Dedifferentiated amniotic fluid mesenchymal stem cell (primary cell): ENCODE measurements around the gene AKAP13.
A peak's percentile ranks its signal among the peaks of the same experiment; 100 is the strongest.
"Not testable (repeated sequence)": the region's sequence is repeated elsewhere in the genome, so short reads cannot be mapped to it uniquely, and the experiment has no call there.

Source experiments
- DNase-seq: peaks from one replicate; pipeline ENCODE4 v3.0.0-alpha.2; 2016; ENCODE audit errors: extremely low spot score

AKAP13 gene

DNA sequence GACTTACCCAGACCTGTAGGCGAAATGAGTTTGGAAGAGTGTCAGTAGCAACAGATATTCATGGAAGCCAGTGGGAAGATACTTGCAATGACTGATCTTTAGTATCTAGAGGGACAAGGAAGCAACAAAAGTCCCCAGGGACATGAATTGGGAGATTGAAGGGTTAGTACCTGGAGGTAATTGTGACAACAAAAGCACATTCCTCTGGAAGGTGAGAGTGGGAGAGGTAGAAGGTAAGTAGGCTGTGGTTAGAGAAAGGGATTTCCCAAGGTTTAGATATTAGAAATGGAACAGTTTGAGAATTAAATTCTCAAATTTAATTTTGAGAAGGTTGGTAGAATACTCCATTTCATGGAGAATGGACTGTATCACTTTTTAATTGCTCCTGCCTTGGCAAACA lies 191.4 kb downstream of the AKAP13 start:
- no peak for DNase-seq

DNA sequence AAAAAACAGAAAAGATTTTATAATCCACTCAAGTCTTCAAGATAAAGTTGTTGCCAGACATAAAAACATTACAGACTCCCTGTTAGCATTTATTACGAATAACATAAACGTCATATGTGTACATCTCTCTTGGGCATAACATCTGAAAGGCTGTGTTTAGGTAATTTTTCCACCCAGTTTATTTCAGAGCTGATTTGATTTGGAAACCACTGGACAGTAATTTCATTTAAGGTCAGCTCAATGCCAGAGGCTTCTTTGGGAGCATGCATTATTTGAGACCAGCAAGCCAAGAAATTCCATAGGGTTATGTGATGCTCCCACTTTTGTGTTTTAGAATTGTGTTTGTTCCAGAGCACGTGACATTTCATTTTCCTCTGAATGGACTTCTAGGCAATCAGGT lies 196.0 kb downstream of the AKAP13 start:
- no peak for DNase-seq

DNA sequence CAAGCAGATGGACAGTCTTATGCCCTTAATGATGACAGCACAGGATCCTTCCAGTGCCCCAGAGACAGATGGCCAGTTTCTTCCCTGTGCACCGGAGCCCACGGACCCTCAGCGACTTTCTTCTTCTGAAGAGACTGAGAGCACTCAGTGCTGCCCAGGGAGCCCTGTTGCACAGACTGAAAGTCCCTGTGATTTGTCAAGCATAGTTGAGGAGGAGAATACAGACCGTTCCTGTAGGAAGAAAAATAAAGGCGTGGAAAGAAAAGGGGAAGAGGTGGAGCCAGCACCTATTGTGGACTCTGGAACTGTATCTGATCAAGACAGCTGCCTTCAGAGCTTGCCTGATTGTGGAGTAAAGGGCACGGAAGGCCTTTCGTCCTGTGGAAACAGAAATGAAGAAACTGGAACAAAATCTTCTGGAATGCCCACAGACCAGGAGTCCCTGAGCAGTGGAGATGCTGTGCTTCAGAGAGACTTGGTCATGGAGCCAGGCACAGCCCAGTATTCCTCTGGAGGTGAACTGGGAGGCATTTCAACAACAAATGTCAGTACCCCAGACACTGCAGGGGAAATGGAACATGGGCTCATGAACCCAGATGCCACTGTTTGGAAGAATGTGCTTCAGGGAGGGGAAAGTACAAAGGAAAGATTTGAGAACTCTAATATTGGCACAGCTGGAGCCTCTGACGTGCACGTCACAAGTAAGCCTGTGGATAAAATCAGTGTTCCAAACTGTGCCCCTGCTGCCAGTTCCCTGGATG lies 198.7 kb downstream of the AKAP13 start:
- no peak for DNase-seq

DNA sequence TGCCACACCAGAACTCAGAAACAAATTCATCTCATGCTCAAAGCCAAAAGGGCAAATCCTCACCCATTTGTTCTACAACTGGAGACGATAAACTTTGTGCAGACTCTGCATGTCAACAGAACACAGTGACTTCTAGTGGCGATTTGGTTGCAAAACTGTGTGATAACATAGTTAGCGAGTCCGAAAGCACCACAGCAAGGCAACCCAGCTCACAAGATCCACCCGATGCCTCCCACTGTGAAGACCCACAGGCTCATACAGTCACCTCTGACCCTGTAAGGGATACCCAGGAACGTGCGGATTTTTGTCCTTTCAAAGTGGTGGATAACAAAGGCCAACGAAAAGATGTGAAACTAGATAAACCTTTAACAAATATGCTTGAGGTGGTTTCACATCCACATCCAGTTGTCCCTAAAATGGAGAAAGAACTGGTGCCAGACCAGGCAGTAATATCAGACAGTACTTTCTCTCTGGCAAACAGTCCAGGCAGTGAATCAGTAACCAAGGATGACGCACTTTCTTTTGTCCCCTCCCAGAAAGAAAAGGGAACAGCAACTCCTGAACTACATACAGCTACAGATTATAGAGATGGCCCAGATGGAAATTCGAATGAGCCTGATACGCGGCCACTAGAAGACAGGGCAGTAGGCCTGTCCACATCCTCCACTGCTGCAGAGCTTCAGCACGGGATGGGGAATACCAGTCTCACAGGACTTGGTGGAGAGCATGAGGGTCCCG lies 199.7 kb downstream of the AKAP13 start:
- no peak for DNase-seq

DNA sequence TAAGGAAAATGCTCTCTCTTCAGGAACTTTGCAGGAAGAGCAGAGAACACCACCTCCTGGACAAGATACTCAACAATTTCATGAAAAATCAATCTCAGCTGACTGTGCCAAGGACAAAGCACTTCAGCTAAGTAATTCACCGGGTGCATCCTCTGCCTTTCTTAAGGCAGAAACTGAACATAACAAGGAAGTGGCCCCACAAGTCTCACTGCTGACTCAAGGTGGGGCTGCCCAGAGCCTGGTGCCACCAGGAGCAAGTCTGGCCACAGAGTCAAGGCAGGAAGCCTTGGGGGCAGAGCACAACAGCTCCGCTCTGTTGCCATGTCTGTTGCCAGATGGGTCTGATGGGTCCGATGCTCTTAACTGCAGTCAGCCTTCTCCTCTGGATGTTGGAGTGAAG lies 200.5 kb downstream of the AKAP13 start:
- DNase-seq, result no peak

DNA sequence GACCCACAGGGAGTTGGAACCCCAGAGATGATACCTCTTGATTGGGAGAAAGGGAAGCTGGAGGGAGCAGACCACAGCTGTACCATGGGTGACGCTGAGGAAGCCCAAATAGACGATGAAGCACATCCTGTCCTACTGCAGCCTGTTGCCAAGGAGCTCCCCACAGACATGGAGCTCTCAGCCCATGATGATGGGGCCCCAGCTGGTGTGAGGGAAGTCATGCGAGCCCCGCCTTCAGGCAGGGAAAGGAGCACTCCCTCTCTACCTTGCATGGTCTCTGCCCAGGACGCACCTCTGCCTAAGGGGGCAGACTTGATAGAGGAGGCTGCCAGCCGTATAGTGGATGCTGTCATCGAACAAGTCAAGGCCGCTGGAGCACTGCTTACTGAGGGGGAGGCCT lies 201.1 kb downstream of the AKAP13 start:
- no peak for DNase-seq

DNA sequence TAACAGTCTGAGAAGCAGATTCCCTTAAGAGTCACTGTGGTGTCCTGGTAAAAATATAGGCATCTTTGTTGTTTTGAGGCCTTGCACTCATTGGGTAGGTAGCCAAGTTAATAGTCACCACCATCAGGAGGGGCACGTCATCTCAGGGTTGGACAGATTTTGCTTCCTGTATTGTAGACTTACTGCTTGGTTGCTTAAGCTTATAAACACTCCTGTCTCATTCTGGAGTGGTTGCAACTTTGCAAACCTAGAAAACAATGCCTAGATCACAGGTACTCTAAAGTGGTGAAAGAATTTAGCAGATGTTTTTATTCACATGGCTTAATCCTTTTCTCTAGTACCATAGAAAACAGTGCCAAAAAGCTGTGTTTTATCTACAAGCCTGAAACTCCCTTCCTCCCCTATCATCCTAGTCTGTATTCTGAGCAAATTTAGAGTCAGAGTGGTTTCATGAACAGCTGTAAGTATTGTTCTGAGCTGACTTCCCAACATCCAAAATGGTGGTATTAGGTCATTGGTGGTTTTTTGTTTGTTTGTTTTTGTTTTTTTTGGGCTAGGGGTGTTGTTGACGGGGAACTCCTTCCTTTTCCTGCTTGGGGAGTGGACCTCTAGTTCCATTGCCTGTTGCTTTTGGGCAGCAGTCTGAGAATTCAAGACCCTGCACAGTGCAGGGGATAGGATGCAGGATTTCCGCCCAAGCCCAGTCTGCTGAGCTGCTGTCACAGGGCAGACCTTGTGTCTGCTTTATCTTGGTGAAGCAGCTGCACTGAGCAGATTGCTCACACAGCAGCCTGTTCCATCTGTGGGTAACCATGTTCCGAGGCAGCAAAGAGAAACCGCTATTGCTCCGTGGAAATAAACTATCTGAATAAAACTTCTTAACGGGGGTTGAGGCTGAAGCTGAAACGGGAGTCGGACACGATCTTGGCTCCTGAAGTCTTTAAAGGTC lies 202.0 kb downstream of the AKAP13 start:
- DNase-seq, result no peak

DNA sequence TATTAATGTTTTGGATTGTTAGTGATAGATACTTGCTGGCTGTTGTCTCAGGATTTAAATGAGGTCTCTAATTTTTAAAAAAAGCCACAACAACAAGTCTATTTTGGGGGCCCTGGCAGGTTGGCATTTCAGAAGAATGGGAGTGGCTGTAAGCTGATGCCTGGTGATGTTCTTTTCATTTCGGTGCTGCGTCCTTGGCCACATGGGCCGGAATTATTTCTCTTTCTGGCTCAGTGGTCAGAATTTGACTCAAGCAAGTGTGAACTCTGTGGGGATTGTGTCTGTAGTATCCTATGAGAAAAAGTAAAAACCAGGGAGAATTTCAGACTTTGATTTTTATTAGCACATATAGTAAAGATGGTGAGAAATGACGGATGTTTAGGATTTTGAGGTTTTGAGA lies 203.0 kb downstream of the AKAP13 start:
- no peak for DNase-seq

DNA sequence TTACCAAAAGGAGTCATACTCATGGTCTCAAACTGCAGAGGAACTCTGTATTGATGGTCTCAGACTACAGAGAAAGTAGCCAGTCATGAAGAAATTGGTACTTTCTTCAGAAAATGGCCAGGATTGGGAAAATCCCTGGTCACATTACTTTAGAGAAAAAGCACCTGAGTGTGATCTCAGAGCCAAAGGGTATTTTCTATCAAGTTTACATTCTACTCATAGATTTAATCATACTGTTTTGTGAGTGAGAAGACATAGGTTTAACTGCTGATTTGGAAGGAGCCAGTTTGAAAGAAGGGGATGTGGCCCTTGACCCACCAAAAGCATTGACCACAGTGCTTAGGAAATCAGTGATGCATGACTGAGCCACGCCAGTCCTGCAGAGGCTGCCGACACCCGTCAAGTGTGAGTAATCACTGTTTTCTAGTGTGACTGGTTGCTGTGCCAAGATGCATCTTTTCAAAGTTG lies 203.6 kb downstream of the AKAP13 start:
- DNase-seq, result no peak

DNA sequence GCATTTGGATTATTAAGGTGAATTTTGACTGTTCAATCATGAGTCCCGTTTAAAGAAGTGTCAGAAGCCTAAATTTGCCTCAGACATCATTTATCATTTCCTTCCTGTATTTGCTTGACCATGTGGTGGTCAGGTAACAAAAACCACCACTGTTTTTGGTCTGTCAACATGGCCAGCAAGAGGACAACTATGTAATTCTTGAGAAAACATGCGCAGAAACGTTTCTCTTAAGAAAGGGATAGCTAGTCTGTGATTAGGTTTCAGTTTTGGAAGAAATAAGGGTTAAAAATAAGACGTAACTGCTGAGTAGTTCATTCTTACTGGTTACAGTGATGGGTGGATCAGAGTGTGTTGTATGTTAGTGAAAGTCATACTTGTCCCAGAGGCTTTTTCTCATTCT lies 204.5 kb downstream of the AKAP13 start:
- DNase-seq, result no peak

DNA sequence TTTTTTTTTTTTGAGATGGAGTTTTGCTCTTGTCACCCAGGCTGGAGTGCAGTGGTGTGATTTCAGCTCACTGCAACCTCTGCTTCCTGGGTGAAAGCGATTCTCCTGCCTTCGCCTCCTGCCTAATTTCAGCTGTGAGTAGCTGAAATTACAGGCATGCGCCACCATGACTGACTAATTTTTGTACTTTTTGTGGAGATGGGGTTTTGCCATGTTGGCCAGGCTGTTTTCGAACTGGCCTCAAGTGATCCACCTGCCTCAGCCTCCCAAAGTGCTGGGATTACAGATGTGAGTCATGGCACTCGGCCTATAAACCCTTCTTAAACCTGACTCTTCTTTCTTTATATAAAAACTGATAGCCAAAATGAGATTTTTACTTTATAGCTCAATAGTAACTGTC lies 205.8 kb downstream of the AKAP13 start:
- not testable (repeated sequence) for DNase-seq

DNA sequence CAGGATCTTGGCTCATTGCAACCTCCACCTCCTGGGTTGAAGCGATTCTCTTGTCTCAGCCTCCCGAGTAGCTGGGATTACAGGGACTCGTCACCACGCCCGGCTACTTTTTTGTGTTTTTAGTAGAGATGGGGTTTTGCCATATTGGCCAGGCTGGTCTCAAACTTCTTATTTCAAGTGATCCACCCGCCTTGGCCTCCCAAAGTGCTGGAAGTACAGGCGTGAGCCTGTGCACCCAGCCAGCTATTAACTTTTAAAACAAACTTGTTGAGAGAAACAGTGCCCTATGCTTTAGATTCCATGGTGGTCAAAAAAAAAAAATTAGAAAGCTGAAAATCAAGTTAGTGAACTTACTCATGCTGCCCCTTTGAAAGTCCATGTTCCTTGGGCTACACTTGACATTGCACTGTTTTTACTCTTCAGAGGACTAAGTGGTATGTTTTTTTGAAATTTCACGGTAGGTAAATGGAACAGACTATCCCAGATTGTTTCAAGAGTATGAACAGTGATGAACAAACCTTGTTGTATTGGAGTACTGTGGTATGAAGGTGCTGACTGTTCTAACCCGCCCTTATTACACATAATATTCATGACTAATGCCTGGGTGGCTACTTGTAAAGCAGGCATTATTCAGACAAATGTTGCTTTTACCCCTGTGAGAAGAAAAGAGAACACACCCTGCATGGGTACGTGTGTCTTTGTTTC lies 207.5 kb downstream of the AKAP13 start:
- DNase-seq, result no peak

DNA sequence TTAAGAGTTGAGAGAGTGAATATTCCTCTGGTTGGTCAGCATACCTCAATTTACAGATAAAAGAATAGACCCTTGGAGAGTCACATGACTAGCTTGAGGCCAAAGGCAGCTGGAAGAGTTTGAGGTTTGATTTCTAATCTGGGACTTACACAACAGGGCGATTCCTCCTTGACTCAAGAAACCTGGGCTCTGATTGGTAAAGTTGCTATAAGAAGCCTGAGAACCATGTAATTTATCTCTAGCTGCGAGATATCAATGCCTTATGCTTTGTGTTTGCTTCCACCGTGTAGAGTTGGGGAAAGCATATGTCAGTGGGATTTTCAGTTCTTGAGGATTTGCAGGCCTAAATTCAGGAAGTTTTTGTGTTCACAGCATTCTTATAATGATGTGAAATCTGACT lies 208.3 kb downstream of the AKAP13 start:
- DNase-seq, result no peak

DNA sequence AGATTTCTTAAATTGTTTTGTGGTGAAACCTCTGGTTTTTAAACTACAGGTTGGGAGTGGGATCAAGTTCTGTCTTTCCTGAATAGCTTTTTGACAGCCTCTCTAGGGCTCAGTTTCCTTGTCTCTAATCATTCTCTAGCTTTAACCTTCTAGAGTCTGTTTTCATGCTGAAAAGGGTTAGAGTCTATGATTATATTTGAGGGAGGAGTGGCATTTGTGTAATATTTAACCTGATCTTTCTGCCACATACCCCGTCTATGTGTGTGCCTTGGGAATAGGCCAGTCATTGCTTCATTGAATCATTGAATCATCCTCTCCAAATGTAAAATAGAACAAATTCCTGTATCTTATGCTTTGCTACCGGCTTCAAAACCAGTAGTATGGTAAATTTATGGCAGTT lies 209.4 kb downstream of the AKAP13 start:
- peak; percentile 31 for DNase-seq

DNA sequence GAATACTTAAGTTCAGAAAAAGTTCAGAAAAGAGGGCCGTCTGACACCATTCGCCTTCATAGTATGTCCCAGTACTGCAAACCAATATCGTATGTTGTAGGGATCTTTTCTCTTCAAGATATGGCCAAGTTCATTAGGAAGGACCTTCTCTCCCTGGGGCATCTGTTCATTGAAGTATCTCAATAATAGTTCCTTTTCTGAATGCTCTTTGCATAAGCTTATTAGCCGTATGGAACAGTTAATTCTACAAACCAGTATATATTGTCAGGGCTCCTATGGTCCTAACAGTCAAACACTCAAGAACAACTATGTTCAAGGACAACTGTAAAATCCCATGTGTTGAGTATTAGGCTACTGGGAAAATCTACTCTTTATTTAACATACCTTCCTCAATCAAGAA lies 211.2 kb downstream of the AKAP13 start:
- no peak for DNase-seq

DNA sequence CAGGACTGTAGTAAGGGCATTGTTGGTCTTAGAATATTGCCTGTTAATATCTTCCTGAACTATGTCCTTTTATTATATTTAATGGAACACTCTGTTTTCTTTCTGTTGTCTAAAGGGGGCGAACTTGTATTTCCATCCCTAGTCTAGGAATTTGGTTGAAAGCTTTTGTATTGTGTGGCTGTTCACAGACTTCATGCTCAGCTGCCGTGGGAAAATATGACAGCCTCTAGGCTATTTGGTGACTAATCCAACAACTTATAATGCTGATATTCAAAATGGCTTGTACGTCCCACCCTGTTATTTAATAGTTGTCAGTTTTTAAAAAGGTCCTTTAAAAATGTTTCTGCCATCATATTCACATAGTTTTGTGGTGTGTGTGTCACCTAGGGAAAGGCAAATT lies 211.7 kb downstream of the AKAP13 start:
- DNase-seq, result peak; percentile 91

DNA sequence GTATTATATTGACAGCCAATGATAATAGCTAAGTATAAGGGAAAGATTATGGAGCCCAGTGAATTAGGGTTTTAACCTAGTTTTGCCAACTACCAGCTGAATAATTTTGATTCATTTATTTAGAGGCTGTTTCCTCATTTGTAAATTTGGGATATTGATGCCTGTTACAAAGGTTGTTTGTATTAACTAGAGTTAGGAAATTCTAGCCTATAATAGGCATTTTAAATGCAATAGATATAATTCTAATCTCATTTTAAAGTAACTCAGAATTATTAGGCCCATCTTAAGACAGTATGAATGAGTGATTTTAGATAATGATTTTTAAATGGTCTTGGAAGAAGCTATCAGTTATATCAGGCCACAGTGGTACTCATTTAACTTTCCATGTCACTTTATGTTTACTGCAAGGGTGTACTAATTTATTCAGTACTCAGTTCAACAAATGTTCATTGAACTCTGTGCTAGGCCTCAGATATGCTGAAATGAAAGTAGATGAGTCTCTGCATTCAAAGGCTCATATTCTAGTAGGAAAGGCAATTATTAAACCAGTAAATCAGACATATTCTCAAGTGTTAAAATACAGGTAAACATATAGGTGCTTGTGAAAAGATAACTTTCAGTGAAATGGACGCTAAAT lies 213.5 kb downstream of the AKAP13 start:
- no peak for DNase-seq

DNA sequence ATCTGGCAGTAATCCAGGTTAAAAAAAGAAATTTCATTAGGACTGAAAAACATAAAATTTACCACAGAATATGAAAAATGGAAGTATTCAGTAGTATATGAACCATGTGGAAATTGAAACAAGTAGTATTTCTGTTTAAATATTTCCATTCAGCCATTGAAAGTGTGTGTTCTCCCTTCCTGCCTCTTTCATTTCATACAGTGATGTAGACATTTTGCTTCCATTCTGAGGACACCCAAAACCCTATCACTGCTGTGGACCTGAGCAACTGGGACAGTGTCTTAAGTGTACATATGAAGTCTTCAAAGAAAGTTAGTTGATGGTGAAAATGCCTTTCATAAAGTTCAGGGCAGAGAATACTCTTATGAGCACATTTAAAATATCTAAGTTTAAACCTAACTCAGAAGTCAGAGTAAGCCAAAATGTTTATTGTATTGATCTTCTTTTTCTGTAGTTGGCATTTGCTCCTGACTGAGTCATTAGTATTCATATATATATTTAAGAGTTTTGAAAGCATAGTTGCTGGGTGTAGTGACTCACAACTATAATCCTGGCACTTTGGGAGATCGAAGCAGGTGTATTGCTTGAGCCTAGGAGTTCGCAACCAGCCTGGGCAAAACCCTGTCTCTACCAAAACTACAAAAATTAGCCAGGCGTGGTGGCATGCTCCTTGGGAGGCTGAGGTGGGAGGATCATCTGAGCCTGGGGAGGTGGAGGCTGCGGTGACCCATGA lies 215.6 kb downstream of the AKAP13 start:
- no peak for DNase-seq

DNA sequence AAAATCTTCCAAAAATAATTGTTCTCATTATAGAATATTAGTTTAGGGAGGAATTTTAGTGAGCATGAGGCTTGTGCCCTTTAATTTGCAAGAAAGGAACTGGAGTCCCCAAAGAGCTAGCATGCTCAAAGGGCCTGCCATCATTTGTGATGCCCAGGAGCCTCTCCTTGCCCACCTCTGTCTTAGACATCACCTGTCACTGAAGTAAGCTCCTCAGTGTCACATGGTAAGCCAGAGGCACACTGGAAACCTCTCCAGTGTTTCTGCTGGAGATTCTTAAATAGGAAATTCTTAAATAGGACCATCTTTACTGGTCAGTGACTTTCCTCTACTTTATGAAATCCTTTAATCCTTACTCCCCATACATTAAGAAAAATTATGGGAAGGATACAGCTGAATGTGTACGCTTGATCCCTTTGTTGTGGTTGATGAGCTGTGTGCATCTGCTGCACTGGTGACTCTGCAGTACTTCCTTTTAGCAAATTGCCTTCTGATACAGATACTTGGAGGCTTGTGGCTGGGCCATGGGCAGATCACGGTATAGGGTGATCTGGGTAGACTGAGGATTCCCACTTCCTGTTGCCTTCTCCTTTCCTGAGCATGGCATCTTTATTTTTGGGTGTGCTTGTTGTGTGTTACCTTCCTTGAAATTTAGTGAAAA lies 216.9 kb downstream of the AKAP13 start:
- no peak for DNase-seq

DNA sequence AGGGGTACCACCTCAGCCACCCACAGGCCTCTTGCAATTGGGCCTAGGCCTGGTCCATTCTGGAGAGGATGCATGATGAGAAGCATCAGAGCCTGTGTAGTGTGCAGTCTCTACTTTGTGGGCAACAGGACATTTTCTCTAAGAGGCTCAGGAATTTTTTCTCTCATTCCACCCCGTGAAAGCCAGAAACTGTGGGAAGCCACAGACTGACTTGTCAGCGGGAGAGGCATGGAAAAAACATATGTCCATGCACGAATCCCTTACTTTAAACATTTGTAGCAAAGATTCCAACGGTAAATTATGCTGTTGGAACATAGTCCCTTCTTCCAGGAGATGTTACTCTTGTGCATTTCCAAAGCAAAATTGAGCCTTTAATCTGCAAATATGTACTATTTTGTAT lies 217.8 kb downstream of the AKAP13 start:
- DNase-seq, result no peak
